C1 segment of cervical spinal cord (tissue), 14 donors: ENCODE results near the gene PUSL1.

Experiments
- DNase-seq, 14 donors: peaks; one replicate each; lab custom pipeline; 2025; lab: John Stamatoyannopoulos, UW

Gene PUSL1, protein sequence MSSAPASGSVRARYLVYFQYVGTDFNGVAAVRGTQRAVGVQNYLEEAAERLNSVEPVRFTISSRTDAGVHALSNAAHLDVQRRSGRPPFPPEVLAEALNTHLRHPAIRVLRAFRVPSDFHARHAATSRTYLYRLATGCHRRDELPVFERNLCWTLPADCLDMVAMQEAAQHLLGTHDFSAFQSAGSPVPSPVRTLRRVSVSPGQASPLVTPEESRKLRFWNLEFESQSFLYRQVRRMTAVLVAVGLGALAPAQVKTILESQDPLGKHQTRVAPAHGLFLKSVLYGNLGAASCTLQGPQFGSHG

DNA sequence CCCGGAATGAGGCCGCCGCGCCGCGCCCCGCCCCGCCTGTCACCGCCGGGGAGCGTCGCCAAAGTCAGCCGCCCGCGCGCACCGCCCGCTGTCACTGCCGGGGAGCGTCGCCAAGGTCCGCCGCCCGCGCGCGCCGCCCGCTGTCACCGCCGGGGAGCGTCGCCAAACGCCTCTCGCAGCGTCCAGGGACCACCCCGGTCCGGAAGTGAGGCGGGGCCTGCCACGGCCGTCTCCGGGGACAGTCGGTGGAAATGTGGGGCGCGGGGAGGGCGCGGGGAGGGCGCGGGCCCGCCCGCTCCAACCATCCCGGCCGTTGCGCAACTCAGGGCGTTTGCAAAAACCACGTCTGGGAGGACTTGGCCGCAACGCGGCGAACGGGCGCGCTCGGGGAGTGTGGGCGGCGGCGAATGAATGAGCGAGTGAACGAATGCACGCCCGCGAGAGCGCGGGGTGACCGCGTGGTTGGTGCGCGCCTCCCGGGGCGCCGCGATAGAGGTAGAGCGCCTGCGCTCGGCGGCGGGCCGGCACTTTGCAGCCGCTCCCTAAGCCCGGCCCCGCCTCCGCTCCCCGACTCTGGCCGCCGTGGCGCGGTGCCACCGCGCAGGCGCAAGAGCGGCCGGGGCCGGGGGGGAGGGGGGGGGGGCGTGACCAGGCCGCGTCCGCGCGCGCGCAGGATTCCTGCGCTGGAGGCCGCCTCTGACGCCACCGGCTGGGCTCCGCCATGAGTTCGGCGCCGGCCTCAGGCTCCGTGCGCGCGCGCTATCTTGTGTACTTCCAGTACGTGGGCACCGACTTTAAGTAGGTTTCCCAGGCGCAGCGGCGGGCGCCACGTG is at the start of gene PUSL1, which contains the start of gene ACAP3:
Gene PUSL1, plus strand, starts transcription at position 675 of the 833 bp plus-strand sequence. Its CDS starts 47 bp downstream, at position 722.
Gene ACAP3, minus strand, starts transcription at position 8 of the 833 bp plus-strand sequence. CDS start 115 bp downstream, outside the sequence.
- peak in 13 of 14 donors; percentile 60 to 96 (median 93) for DNase-seq

DNA sequence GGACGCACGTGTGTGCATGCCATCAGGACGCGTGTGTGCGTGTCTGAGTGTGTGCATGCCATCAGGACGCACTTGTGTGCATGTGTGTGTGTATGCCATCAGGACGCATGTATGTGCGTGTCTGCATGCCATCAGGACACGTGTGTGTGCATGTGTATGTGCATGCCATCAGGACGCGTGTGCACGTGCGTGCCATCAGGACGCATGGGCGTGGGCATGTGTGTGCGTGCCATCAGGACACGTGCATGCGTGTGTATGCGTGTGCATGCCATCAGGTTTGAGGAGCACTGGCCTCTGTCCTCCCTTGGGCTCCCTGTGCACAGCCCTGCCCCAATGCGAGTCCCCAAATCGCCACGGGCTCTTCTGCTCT is 49.3 kb upstream of the PUSL1 start:
- no peak for DNase-seq

DNA sequence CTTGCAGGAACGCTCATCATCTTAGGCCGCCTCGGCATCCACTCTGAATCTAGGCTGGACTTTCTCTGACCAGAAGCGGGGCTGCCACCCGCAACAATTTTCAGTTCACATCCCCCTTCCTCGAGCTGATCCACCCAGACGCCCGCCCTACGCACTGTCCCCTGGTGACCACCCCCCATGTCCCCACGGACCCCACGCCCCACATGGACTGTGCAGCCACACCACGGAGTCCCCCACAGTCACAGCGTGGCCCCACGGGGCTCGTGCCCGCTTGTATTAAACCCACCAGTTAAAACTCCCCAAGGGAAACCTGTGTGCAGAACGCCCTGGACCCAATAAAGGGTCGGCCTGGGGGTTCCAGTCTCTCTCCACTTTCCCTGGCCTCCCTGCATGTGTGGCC is 48.9 kb upstream of the PUSL1 start:
- no peak for DNase-seq

GRCh38 chr1:1259951-1260600 is 48.3 kb upstream of the PUSL1 start:
- peak in 3 of 14 donors; percentile 9 to 20 (median 16) for DNase-seq

DNA sequence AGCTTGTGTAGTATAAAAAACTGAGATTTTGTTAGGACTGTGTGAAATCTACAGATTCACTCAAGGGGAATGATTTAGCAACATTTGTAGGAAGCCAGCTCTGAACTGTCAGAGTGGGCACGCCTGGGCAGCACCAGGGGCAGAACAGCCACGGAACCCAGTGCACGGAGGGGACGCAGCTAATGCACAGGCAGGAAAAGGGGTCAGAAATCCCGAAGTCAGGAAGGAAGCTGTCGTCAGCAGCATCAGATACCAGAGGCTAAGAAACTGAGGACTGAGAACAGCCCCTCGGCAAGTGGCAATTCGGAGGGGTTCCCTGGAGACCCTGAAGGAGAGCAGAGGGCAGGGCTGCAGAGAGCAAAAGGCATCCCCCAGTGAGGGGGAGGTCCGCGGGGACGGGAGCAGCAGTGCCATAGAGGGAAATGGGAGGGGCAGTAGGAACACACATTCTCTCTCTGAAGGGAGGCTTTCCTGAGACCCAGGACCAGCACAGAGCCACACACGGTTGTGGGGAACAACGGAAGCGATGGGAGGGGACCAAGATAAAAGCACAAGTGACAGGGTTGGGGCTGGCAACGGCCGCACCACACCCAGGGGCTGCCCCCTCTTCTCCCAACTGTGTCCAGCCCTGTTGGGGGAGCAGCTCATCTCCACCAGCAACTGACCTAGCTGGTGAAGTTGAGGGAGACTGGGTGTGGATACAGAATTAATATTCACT is 47.4 kb upstream of the PUSL1 start:
- DNase-seq, result no peak

GRCh38 chr1:1262071-1262470 is 46.3 kb upstream of the PUSL1 start:
- no peak for DNase-seq

GRCh38 chr1:1262758-1263157 is 45.6 kb upstream of the PUSL1 start:
- DNase-seq, result no peak

DNA sequence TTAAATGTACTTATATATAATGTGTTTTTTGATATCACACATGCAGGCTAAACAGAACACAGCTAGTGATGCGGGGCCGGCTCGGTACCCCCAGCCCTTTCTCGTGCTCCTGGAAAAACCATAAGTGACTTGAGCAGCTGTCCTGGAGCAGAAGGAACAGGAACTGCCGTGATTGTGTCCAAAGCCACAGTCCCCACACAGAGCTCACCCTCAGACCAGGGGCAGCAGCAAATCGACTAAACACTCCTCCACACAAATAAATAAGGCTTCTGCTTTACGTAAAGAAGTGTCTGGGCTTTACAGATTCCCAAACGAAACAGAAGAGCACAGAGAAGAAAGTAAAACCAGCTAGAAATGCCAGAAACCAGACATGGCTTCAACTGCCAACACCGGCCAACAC is 44.4 kb upstream of the PUSL1 start:
- DNase-seq, result no peak

- DNase-seq, result no peak
Measured at GRCh38 chr1:1264868-1265272, 43.5 kb upstream of the PUSL1 start.

- DNase-seq, result no peak
Measured at GRCh38 chr1:1267488-1268283, 40.7 kb upstream of the PUSL1 start.

- DNase-seq, result no peak
Measured at GRCh38 chr1:1268284-1268682, 40.1 kb upstream of the PUSL1 start.

GRCh38 chr1:1270813-1271212 is 37.6 kb upstream of the PUSL1 start:
- peak in 1 of 14 donors; percentile 56 for DNase-seq

DNA sequence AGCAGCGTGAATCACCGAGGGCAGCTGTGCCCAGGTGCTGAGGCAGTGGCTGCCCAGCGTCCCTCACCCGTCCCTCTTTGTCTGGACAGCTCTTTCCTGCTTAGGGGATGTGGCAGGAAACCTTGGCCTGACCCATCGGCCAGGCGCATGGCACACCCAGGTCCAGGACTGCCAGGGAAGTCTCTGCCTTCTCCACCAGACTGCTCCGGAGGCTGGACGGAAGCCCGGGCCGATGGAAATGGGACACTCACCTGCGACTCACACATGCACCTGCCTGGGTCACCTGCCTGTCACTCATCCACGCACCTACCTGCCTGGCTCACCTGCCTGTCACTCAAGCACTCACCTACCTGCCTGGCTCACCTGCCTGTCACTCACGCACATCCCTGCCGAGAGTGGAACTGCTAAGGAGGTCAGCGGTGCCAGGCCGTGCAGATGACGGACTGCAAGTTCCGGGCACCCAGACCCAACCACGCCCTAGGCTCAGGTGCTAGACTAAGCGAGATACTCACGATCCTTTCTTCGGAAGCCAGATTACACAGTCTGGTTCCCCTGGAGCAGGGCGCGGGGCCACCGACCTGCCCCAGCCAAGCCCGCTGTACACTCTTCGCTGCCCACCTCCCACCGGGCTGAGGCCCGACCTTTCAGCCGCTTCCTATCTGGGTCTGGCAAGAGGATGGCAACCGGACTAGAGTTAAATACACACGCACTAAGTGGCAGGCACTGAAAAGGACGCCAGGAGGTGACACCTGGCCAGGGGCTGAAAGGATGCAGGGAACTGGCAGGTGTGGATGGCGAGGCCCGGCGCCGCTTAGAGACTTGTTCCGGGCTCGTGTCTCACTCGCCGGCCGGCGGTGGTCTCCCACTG is 35.8 kb upstream of the PUSL1 start:
- no peak for DNase-seq

GRCh38 chr1:1273209-1273511 is 35.2 kb upstream of the PUSL1 start:
- DNase-seq, result no peak

GRCh38 chr1:1273512-1274298 is 34.7 kb upstream of the PUSL1 start, which contains the start of gene UBE2J2:
UBE2J2 (minus strand) TSS chr1:1273854; CDS start chr1:1267992, 5,862 bp downstream.
- peak; percentile 58 to 96 (median 92) for DNase-seq

DNA sequence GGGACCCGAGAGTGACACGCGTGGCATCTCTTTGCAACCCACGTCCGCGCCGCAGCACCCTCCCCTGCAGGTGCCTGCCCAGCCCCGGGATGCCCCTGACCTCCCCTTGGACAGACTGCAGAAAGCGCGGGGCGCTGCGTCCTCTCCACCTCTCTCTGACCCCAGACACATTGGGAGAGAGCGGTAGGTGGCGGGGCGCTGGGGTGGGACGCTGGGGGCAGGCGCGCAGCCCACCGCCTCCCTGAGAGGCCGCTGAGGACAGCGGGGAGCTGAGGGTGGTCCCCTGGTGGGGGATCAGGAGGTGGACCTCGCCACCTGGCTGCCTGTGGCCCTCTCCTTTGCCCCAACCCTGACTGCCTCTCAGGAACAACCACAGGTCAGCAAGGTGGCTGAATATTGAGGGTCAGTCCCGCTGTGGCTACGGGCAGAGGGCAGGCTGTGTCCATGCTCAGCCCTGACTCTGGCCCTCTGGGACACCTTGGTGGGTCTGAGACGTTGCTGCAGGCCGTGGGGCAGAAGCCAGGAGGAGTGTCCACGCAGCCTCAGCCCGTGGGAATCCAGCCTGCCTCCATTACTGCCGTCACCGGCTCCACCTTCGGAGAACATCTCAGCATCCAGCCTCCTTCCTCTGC is 34.0 kb upstream of the PUSL1 start:
- peak in 1 of 14 donors; percentile 42 for DNase-seq

DNA sequence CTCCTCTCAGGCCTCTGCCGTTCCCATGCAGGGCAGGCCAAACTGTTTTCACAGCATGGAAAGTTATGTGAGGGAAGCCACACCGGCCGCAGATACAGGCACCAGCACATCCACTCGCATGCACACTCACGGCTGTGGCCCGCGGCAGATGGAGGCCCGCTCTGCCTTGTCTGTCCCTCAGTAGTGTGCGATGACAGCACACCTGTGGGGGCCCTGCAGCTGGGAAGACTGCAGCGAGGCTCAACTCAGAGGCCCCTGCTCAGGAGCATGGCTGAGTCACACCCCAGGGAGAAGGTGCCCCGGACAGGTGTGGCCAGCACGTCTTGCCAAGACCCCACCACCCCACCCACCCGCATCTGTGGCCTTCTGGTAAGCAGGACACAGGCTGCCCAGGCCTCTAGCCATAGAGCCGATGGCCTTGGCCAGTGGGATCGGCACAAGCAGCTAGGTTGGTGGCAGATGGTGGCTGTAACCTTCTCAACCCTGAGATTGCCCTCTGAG is 33.4 kb upstream of the PUSL1 start:
- no peak for DNase-seq

- DNase-seq, result no peak
Measured at GRCh38 chr1:1275836-1276235, 32.6 kb upstream of the PUSL1 start.
